GM12892 (cell line): Measurements from ENCODE around the gene NRCAM.
A peak's percentile ranks its signal among the peaks of the same experiment; 100 is the strongest.
"Not testable (repeated sequence)": the region's sequence is repeated elsewhere in the genome, so short reads cannot be mapped to it uniquely, and the experiment has no call there.

Source experiments
- DNase-seq: peaks from one replicate; pipeline ENCODE4 v3.0.0; 2011; ENCODE audit not compliant: insufficient read length
- FAIRE-seq: peaks from 2 replicates; lab custom pipeline; 2011; peaks lifted over from hg19 to GRCh38; lab: Jason Lieb, UNC
- POLR2A ChIP-seq: IDR thresholded peaks from 2 replicates; pipeline ENCODE4 v1.6.1; 2011; ENCODE audit warnings: low read depth, low read length, control low read depth
- POLR2AphosphoS5 ChIP-seq: IDR thresholded peaks from 2 replicates; pipeline ENCODE4 v1.6.1; 2011; ENCODE audit warnings: low read depth, low read length, control low read depth
- TAF1 ChIP-seq: IDR thresholded peaks from 2 replicates; pipeline ENCODE4 v1.6.1; 2011; ENCODE audit warnings: low read depth, mild to moderate bottlenecking, control low read depth, low read length, borderline replicate concordance

NRCAM gene

DNA sequence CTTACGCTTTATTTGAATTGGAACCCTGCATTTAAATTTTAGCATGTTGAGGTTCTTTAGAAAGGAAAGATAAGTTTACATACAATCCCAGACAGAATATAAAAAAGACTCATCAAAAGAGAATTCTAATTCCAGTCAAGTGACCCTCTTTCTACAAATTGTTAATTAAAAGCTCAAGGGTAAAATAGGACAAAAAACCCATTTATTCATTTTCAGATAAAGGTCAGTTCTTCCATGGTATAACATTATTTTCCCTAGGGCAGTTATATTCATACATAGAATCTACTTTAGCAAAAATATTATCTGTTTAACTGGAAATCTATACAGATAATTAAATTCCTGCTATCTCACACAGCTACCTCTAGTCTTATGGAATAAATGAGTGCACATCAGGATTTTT is 188.6 kb downstream of the NRCAM start:
- no peak for FAIRE-seq
- DNase-seq: no peak
- TF ChIP-seq TAF1 (no peak), POLR2AphosphoS5 (no peak), POLR2A (no peak)

DNA sequence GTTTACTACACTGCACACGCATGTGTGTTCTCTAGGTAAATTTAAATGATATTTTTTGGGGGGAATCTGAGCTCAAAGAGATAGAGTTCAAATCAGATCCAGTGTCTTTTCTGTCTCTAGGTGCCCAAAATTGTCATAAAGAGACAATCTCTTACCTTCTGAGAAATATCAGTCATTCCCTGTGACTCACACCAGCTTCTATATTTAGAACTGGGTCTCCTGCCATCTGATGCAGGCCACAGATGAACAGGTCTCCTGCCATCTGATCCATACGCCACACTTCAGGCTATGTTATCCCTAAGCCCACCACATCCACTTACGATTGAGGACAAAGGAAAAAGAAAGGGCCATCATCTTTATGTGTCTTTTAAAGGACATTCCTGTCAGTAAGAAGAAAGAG is 189.7 kb downstream of the NRCAM start:
- FAIRE-seq: no peak

DNA sequence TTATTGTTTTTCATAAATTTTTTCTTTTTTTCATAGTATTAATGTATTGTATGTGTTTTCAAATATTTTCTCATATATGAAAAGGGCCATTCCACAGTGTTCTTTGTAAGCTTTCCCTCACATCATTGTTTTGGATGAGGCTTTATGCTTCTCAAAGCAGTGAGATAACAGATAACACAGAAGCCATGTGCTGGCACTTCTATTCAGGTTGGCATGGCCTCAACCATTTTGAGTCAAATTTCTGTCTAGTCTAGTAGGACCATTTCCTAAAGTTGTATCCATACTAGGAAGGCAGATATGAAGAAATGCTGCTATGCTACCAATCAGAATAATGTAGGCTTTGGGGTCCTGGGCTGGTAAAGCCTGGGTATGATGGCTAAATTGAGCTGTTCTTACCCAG is 190.2 kb downstream of the NRCAM start:
- DNase-seq (no peak), FAIRE-seq (no peak)
- TF ChIP-seq POLR2A (no peak), TAF1 (no peak), POLR2AphosphoS5 (no peak)

More for the DNA sequence above, 189.7 kb downstream of the NRCAM start:
- no peak for TF ChIP-seq POLR2AphosphoS5
- DNase-seq: no peak

DNA sequence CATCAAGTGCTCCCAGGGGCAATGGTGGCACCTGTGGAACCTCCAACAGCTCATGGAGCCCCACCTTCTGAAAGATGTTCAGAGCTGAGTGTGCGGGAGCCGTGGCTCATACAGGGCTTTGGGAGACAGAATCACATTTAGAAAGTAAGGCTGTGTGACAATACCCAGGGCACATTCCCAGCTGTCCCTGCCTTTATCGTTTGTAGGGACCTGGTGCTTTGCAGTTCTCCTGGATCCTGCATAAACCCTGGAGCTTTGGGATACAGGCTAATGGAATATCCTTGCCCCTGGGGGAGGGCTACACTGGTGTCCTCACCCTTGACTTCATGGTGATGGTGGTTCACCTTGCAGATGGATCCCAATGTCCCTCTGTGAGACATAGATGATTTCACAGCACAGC is 191.2 kb downstream of the NRCAM start:
- DNase-seq (no peak), FAIRE-seq (no peak)

DNA sequence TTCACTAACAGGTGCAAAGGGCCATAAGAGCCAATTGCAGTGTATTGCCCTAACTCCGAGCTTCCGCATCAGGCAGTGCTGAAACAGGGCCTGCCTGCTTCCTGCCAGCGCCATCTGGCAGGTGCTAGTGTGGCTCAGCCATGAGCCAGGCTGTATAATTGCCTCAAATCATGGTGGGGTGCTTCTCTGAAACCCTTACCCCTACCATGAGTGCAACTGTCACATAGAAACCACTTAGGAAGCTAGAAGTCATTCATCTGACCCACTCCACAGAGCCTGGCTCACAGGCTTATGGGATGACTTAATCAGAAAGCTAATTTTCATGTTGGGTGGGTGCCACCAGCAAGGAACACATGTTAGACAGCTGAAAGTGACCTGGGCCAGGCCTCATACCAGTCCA is 192.8 kb downstream of the NRCAM start:
- no peak for TF ChIP-seq TAF1
- TF ChIP-seq POLR2A: no peak
- TF ChIP-seq POLR2AphosphoS5: no peak
- DNase-seq (no peak), FAIRE-seq (peak; percentile 50)

More for the DNA sequence above, 191.2 kb downstream of the NRCAM start:
- TF ChIP-seq POLR2AphosphoS5 (no peak), POLR2A (no peak), TAF1 (no peak)

DNA sequence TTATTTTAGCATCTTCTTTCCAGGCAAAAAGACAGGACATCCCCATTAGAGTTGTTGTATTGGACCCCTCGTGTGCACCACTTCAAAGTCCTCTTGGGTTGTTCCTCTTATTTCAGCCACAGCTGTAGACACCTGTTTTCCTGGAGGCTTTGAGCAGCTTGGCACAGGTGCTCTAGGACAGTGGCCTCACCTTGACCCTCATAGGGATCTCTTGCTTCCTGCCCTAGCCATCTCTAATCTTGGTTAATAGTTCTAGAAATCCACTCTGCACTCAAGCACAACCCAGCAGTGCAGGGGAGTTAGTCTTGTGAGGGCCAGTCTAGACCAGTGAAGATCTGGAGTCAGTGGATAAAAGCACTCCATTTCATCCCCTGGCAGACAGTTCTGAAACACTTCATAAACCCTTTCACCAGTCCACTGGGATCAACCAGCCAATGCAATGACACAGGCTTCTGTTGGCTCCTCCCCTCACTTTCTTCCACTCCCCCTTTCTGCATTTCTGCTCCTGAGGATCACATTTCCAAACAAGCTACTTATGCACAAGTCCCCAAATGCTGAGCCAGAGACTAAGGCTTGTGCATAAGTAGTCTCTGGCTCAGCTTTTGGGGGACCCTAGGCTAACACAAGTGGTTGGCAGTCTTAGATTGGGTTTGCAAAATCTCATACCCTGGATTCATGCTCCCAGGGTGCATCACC is 194.5 kb downstream of the NRCAM start:
- FAIRE-seq (no peak), DNase-seq (no peak)
- TF ChIP-seq POLR2AphosphoS5 (no peak), TAF1 (no peak), POLR2A (no peak)

DNA sequence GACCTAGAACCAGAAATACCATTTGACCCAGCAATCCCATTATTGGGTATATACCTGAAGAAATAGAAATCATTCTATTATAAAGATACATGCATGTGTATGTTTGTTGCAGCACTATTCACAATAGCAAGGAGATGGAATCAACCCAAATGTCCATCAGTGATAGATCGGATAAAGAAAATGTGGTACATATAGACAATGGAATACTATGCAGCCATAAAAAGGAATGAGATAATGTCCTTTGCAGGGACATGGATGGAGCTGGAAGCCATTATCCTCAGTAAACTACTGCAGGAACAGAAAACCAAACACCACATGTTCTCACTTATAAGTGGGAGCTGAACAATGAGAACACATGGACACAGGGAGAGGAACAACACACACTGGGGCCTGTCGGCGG is 196.8 kb downstream of the NRCAM start:
- DNase-seq, FAIRE-seq: not testable (repeated sequence)

DNA sequence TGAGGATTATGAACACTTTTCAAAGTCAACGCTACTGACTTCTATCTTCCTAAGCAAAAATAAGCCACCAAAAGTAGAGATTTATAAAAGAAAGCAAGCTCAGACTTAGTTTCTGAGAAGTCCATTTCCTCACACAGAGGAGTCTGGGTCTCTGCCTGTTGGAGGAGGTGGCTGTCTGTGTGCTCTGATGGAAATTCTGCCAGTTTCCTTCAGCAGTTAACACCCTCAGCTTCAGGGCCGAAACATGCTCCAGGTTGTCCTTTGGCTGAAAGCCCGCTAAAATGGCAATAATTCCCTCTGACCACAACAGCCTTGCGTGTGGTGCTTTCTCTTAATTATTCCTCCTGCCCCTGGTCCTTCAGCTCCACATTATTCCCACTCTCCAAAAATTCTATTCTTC is 198.3 kb downstream of the NRCAM start:
- TF ChIP-seq POLR2AphosphoS5: no peak
- TF ChIP-seq TAF1: no peak
- no peak for TF ChIP-seq POLR2A
- FAIRE-seq: no peak
- DNase-seq: no peak

DNA sequence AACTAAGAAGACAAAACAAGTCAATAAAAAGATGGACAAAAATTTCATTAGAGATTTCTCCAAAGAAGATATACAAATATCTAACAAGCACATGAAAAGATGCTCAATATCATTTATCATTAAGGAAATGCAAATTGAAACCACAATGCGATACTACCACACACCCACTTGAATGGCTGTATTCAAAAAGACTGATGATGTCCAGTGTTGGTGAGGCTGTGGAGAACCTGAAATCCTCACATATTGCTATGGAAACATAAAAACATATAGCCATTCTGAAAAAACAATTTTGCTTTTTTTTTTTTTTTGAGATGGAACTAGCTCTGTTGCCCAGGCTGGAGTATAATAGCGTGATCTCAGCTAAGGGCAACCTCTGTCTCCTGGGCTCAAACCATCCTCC is 202.0 kb downstream of the NRCAM start:
- FAIRE-seq: no peak
- TF ChIP-seq POLR2AphosphoS5 (no peak), POLR2A (no peak), TAF1 (no peak)
- DNase-seq: no peak

DNA sequence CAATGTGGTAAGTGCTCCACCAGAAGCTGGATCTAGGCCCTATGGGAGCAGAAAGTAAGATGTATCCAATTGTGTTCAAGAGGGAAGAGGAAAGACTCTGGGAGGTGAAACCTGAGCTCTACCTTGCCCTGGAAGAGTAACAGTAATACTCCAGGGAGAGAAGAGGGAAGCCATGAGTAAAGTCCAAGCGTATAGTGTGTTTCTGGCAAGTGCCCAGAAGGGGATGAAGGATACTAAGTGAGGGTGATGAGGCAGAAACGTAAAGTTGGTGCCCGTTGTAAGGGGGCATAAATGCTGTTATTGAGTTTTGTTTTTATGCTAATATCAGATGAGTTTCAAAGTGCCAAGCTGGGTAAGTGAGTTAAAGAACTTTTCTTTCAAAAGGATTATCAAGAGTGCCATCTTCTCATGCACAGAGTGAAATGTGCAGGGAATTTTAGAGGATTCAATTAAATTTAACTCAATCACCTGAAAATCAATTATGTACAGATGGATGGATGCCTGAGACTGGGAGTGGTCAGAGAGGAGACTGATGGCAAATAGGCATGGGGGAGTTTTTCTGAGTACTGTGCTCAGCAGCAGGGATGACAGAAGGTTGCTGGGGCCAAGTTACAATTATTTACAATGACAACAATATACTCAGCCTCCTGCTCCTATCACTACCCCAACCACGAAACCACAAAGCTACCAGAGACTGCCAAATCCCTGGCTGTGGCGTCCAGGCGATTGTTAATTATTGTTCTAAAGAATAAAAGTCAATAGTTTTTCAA is 202.8 kb downstream of the NRCAM start:
- no peak for DNase-seq
- FAIRE-seq: no peak

DNA sequence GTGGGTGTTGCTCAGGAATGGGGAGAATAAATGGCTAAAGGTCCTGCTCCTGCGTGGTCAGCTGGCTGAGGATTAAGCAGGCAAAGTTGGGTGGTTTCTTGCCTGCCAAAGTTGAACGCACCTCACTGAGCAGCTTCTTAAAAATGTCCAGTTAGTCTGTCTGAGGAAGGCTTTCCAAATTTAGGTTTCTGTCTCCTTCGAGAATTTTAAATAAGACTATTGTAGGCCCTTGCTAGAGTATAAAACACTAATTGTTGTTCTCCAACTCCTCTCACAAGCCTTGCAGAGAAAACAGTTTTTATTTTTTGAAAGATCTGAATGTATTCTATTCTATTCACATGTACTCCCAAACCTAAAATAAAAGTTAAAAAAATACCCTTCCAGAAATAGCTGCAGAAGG is 204.1 kb downstream of the NRCAM start:
- TF ChIP-seq TAF1: no peak
- no peak for TF ChIP-seq POLR2AphosphoS5
- TF ChIP-seq POLR2A: no peak
- DNase-seq (no peak), FAIRE-seq (no peak)

More for the DNA sequence above, 202.8 kb downstream of the NRCAM start:
- TF ChIP-seq TAF1 (no peak), POLR2AphosphoS5 (no peak), POLR2A (no peak)

DNA sequence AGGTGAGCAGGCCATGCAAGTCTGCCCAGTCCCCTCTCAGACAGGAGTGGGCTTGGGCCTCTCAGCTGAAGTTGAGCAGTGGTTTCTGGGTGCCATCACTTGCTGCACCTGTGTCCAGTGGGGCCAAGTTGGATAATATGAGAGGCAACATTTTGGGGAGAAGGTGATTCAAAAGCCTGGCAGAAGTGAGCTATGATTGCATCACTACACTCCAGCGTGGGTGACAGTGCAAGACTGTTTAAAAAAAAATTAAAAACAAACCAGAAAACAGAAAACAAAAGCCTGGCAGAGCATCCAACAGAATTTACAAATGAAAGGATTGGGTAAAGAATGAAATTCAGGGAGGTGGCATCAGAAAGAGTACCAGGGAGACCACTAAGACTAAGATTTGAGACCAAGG is 204.5 kb downstream of the NRCAM start:
- DNase-seq: no peak
- TF ChIP-seq POLR2A (no peak), TAF1 (no peak), POLR2AphosphoS5 (no peak)
- no peak for FAIRE-seq
